Measurements from ENCODE around the gene PHF21B.

Gene PHF21B

DNA sequence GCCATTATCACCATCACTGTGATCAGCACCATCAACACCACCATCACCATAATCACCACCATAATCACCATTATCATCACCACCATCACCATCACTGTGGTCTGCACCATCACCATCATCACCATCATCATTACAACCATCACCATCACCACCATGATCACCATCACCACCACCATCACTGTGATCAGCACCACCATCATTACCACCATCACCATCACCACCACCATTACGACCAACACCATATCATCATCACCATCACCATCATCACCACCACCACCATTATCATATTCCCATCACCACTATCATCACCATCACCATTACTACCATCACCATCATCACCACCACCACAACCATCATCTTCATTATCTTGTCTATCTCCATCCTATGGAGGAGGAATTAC lies 125.2 kb downstream of the PHF21B start:
- intact Hi-C loops (cut with micrococcal nuclease), result no loop called here
- Mint-ChIP-seq H3K4me3 (no peak overlapping the region), H3K27me3 (no peaks in the 10 kb centered on the region), H3K36me3 (ENCODE audit: low read depth) (no peaks in the 10 kb centered on the region), H3K27ac (no peak overlapping the region), H3K9me3 (no peaks in the 10 kb centered on the region), H3K4me1 (ENCODE audit: low read depth) (no peaks in the 10 kb centered on the region)

- Mint-ChIP-seq H3K4me1 (ENCODE audit: low read depth) (no peaks in the 10 kb centered on the region), H3K27ac (no peak overlapping the region), H3K9me3 (no peaks in the 10 kb centered on the region), H3K27me3 (no peaks in the 10 kb centered on the region), H3K36me3 (ENCODE audit: low read depth) (no peaks in the 10 kb centered on the region), H3K4me3 (no peak overlapping the region)
- intact Hi-C loops (cut with micrococcal nuclease), result no loop called here
These were observed 126.8 kb downstream of the PHF21B start for GRCh38 chr22:44883011-44883421.

- Mint-ChIP-seq H3K36me3 (ENCODE audit: low read depth) (no peaks in the 10 kb centered on the region), H3K4me3 (no peak overlapping the region), H3K27me3 (no peaks in the 10 kb centered on the region), H3K4me1 (ENCODE audit: low read depth) (no peaks in the 10 kb centered on the region), H3K27ac (no peak overlapping the region), H3K9me3 (no peaks in the 10 kb centered on the region)
- intact Hi-C loops (cut with micrococcal nuclease), result no loop called here
These were observed 127.4 kb downstream of the PHF21B start for GRCh38 chr22:44882226-44882905.

DNA sequence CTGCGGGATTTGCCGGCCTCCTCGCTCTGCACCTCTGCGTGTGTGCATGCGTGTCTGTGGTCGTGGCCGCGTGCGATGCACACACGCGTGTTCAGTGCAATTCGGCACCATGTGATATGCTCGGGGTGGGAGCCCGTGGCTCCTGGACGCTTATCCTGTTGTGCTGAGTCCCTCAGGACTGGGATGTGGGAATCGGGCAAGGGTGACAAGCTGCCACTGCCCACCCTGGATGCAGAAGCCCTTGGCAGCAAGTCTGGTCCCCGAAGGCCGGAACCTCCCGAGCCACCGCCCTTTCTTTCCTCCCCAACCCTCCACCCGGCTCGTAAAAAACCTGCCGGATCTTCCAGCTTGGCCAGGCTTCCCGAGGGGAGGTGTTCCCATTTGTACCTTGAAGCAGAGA lies 128.2 kb downstream of the PHF21B start:
- Mint-ChIP-seq H3K27me3 (no peaks in the 10 kb centered on the region), H3K4me3 (no peak overlapping the region), H3K9me3 (peaks cover 7% of the 10 kb centered on the region), H3K36me3 (ENCODE audit: low read depth) (no peaks in the 10 kb centered on the region), H3K27ac (no peak overlapping the region), H3K4me1 (ENCODE audit: low read depth) (no peaks in the 10 kb centered on the region)
- intact Hi-C loops (cut with micrococcal nuclease), result no loop called here

DNA sequence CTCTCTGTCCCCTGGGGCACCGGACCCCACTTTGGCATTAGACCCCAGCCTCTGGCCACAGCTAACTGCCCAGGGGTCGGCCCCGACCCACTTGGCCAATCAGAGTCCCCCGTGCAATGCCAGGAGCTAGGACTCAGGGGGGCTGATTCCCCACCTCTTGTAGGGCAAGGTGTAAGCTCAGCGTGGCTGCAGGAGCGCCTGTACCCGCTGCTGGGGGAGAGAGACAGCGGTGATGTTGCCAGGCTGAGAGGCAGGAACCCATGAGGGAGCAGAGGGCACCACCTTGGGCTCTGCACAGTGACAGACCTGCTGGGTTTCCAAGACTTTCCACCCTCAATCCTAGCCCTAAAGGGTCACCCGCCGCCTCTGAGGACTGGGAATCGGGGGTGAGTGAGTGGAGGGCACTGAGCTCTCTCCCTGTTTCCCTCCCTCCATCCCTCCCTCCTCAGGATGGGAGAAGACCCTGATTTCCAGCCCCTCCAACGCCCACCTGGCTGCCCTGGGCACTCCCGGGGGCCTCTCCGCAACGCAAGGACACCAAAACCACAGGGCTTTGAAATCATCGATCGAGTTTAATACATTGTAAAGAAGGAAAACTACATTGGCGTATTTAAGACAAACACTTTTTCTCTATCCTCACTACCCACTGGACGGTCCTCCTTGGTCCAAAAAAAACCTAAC lies 129.1 kb downstream of the PHF21B start:
- Mint-ChIP-seq H3K4me3 (no peak overlapping the region), H3K36me3 (ENCODE audit: low read depth) (no peaks in the 10 kb centered on the region), H3K9me3 (peaks cover 12% of the 10 kb centered on the region), H3K4me1 (ENCODE audit: low read depth) (no peaks in the 10 kb centered on the region), H3K27ac (no peak overlapping the region), H3K27me3 (peaks cover under 1% of the 10 kb centered on the region)
- intact Hi-C loops (cut with micrococcal nuclease), result no loop called here

- no peak overlapping the region for H3K27ac Mint-ChIP-seq
These were observed 130.5 kb downstream of the PHF21B start for GRCh38 chr22:44879301-44879680.

GRCh38 chr22:44878483-44879300 lies 131.1 kb downstream of the PHF21B start:
- Mint-ChIP-seq H3K27ac (no peak overlapping the region), H3K27me3 (peaks cover 2% of the 10 kb centered on the region), H3K36me3 (ENCODE audit: low read depth) (no peaks in the 10 kb centered on the region), H3K4me3 (no peak overlapping the region), H3K4me1 (ENCODE audit: low read depth) (no peaks in the 10 kb centered on the region), H3K9me3 (peaks cover 12% of the 10 kb centered on the region)
- intact Hi-C loops (cut with micrococcal nuclease), result no loop called here

More at GRCh38 chr22:44879301-44879680, 130.5 kb downstream of the PHF21B start:
- H3K36me3 Mint-ChIP-seq (ENCODE audit: low read depth), result no peaks in the 10 kb centered on the region
- intact Hi-C loops (cut with micrococcal nuclease), result no loop called here
- peaks cover 12% of the 10 kb centered on the region for H3K9me3 Mint-ChIP-seq
- no peaks in the 10 kb centered on the region for H3K4me1 Mint-ChIP-seq (ENCODE audit: low read depth)
- peaks cover 2% of the 10 kb centered on the region for H3K27me3 Mint-ChIP-seq
- H3K4me3 Mint-ChIP-seq, result no peak overlapping the region

GRCh38 chr22:44876921-44877320 lies 132.9 kb downstream of the PHF21B start:
- Mint-ChIP-seq H3K4me1 (ENCODE audit: low read depth) (no peaks in the 10 kb centered on the region), H3K4me3 (no peak overlapping the region), H3K36me3 (ENCODE audit: low read depth) (no peaks in the 10 kb centered on the region), H3K27ac (no peak overlapping the region), H3K9me3 (peaks cover 18% of the 10 kb centered on the region), H3K27me3 (peaks cover 4% of the 10 kb centered on the region)
- intact Hi-C loops (cut with micrococcal nuclease), result no loop called here

DNA sequence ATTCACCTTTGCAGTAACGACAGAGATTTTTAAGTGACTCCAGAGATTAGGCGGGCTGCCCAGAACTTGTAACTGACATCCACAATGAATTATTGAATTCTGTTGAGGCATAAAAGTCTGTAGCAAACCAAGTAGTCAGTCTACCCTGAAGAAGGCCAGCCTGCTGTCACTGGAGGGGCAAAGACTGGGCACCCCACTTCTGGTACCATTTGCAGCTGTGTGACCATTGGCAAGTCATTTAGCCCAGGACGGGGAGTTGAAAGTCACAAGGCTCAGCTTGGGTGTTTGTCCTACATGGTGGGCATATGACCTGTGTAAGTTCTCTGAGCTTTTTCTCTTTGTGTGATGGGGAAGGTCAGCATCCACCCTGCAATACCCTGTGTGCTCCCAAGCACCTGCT lies 138.0 kb downstream of the PHF21B start:
- intact Hi-C loops (cut with micrococcal nuclease), result no loop called here
- Mint-ChIP-seq H3K27ac (no peak overlapping the region), H3K27me3 (peaks cover 4% of the 10 kb centered on the region), H3K4me1 (ENCODE audit: low read depth) (no peaks in the 10 kb centered on the region), H3K36me3 (ENCODE audit: low read depth) (no peaks in the 10 kb centered on the region), H3K4me3 (no peak overlapping the region), H3K9me3 (peaks cover 17% of the 10 kb centered on the region)

DNA sequence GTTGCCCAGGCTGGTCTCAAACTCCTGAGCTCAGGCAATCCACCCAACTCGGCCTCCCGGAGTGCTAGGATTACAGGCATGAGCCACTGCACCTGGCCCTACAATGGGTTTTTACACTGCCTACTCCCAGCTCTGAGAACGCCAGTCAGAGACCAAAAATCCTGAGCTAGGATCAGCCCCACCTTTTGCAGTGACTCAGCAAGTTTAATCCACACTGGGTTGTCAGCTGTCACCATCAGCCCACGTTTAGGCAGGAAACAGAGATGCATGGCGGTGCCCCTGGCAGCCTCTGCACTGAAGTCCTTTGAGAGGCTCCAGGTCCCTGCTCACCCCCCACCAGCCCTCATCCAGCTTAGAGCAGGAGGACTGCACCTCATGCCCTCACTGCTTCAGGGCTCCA lies 139.8 kb downstream of the PHF21B start:
- Mint-ChIP-seq H3K4me1 (ENCODE audit: low read depth) (no peaks in the 10 kb centered on the region), H3K4me3 (no peak overlapping the region), H3K36me3 (ENCODE audit: low read depth) (no peaks in the 10 kb centered on the region), H3K9me3 (peaks cover 10% of the 10 kb centered on the region), H3K27me3 (peaks cover 1% of the 10 kb centered on the region), H3K27ac (no peak overlapping the region)
- intact Hi-C loops (cut with micrococcal nuclease), result no loop called here

DNA sequence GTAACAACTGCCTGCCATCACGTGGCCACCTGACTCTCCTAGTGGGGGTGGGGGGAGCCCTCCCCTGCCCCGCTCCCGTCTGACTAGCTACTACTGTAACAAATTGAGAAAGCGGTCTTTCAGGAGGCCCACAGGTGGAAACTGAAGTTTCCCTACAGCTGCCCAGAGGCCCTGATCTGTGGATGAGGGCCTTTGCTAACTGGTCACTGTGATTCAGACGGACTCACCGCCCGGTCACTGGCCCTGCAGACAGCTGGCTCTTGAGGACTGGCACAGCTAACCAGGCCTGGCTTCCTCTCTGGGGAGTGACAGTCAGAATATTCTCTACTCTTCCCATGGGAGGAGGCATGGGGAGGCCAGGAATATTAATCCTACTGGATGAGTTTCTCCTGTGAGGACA lies 140.6 kb downstream of the PHF21B start:
- intact Hi-C loops (cut with micrococcal nuclease), result no loop called here
- peaks cover 1% of the 10 kb centered on the region for H3K27me3 Mint-ChIP-seq
- no peaks in the 10 kb centered on the region for H3K4me1 Mint-ChIP-seq (ENCODE audit: low read depth)
- H3K36me3 Mint-ChIP-seq (ENCODE audit: low read depth), result no peaks in the 10 kb centered on the region
- H3K4me3 Mint-ChIP-seq, result no peak overlapping the region
- H3K27ac Mint-ChIP-seq, result no peak overlapping the region
- H3K9me3 Mint-ChIP-seq, result peaks cover 10% of the 10 kb centered on the region

DNA sequence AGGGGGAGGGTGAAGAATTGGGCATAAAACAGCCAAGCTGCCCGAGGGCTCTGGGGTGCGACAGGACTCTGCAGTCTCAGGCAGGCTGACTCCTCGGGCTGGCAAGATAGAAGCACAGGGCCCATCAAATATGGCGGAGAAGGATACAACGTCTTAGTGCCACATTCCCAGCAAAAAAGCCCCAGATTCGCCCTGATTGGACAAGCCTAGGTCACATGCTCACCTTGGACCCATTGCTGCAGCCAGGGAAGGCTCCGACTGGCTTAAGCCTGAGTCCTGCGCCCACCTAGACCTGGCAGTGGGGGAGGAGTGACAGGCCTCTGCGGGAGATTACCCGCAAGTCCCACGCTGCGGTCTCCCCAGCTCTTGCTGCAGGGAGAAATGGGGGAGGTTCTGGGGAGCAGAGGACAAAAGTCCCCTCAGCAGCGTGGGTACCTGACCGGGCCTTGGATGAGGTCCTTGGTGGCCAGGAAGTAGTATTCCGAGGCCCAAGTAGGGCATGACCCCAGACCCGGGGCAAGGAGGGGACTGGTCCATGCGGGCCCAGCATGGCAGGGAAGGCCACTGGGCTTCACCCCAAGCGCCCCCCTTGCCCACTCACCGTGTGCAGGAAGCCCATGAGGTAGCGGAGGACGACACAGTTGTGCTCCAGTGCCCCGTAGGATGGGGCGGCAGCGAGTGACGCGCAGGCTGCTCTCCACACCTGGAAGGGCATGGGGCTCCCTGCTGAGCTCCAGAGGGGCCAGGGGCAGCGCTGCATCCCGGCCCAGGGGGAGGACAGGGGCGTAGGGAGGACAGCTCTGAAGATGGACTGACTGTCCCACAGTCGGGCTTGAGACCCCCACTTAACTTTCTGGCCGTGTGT lies 144.4 kb downstream of the PHF21B start:
- Mint-ChIP-seq H3K4me1 (ENCODE audit: low read depth) (no peaks in the 10 kb centered on the region), H3K27ac (no peak overlapping the region), H3K9me3 (no peaks in the 10 kb centered on the region), H3K4me3 (no peak overlapping the region), H3K27me3 (no peaks in the 10 kb centered on the region), H3K36me3 (ENCODE audit: low read depth) (no peaks in the 10 kb centered on the region)
- intact Hi-C loops (cut with micrococcal nuclease), result no loop called here

GRCh38 chr22:44862981-44863860 lies 146.6 kb downstream of the PHF21B start:
- Mint-ChIP-seq H3K36me3 (ENCODE audit: low read depth) (no peaks in the 10 kb centered on the region), H3K4me3 (no peak overlapping the region), H3K27ac (no peak overlapping the region), H3K4me1 (ENCODE audit: low read depth) (no peaks in the 10 kb centered on the region), H3K9me3 (no peaks in the 10 kb centered on the region), H3K27me3 (no peaks in the 10 kb centered on the region)
- intact Hi-C loops (cut with micrococcal nuclease), result no loop called here
